ENCODE measurements around the gene MED28.

GRCh38 chr4:17618926-17619325 lies 4.5 kb downstream of the MED28 start:
- TF ChIP-seq POLR2A (IDR thresholded peaks at IDR 0.05; ENCODE audit: low read depth, low read length) (no peak), TAF1 (IDR thresholded peaks at IDR 0.05; ENCODE audit: borderline replicate concordance, low read depth, low read length) (no peak)
